Subcutaneous adipose tissue (tissue), 4 donors: Measurements from ENCODE around the gene ARSJ. TPM values are rescaled to one million over a fixed set of nuclear protein-coding genes. Genes with fewer than 3 reads are reported as not detected.

Experiments
- CTCF ChIP-seq: fragments of 450-650 bp; IDR thresholded peaks from one replicate; pipeline ENCODE4 v1.5.1; 2016; ENCODE audit warnings: low read depth, mild to moderate bottlenecking, control low read depth, antibody characterized with exemption, moderate library complexity
- total RNA-seq, 4 donors: library from RNA; depleted of rRNA; stranded (reverse); fragments of >200 nt; gene quantifications; one replicate each; pipeline ENCODE4 v1.1.0, GENCODE V29; 2016

ARSJ gene
- total RNA-seq, 4 donors from 2014 or later: 0.75 to 1.2 (median 1.0) TPM

DNA sequence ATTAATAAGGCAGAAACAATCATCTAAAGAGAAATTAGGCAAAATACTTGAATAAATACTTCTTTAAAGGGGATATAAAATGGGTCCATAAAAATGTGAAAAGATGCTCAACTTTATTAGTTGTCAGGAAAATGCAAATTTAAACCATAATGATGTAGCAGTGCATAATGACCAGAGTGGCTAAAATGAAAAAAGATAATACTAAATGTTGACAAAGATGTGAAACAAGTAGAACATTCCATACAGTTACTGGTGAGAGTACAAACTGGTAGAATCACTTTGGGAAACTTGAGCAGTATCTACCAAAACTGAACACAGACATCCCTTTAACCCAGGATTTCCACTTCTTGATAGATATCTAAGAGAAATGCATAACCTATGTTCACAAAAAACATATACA lies 5.0 kb downstream of the ARSJ start:
- no peak for TF ChIP-seq CTCF

DNA sequence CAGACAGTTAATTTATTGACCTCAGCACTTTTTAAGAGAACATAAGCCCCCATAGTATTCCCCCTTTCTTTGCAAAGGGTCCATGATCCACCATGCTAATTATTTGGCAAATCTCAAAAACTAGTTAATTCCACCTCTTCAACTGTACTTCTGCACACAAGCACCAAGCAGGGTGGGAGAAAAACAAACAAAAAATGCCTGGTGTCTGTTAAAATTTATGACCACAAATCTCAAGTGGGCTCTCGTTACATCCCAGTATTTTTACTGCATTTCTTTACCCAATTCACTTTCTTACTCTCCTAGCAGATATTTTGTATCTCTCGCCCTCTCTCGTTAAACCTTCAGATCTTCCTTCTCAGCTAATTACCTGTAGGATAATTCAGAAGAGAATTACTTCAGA lies 6.1 kb downstream of the ARSJ start:
- TF ChIP-seq CTCF: no peak

DNA sequence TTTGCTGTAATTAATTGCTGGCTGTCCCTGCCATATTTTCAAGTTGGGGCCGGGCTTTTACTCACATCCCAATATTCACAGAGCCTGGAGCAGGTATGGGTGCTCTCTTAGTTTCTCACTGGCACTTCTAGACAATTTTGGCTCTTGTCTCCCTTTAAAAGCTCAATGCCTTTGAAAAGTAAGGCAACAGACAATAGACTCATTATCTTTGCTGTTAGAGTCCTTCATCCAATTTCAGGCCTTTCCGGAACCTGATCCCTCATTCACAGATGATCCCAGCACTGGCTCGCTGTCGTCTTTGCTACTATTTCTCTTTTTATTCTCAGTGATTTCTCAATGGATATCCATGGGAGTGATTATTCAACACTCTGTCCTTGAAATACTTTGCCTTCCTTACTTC lies 6.7 kb downstream of the ARSJ start:
- no peak for TF ChIP-seq CTCF

- no peak for TF ChIP-seq CTCF
Observed at GRCh38 chr4:113971706-113972360, 7.6 kb downstream of the ARSJ start.

DNA sequence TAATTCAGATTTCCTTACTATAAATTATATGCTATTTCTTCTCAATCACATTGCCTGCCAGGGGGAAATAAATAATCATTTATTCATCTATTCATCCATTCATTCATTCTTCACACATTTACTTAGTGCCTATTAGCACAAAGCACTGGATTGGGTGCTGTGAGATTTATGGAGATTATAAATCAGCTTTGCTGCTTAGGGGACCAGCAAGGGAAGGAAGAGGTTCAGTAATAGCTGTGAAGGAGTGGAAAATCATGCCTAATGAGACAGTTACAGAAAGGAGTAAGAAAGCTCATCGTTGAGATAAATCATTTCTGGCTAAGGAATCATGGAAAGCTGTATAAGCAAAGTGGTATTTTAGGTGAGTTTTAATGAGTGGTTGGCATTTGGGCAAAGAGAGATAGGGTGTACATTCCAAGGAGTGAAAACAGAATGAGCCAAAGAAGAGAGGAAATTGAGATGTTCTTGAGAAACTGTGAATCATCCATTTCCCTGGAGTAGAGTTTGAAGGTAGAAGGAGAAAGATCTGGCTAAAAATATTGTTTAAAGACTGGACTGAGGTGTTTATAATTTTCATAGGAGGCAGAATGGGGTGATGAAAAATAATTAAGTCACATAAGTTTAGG lies 9.6 kb downstream of the ARSJ start:
- no peak for TF ChIP-seq CTCF

DNA sequence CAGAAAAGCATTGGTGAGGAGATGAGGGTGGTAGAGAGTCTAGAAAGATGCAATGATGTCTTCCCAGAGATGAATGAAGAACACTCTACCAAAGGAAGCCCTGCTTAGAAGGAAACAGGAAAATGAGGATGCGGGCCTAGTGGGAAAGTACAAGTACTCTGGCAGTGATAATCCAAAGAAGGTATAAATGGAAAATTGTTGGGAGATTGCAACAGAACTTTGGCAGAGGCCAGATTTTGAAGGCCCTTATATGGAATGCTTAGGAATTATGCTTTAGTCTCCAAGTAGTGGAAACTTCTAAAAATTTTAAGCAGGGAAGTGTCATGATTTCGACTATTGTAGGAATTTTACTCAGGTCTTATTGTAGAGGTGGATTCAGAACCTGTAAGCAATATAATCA lies 11.0 kb downstream of the ARSJ start:
- TF ChIP-seq CTCF: no peak

GRCh38 chr4:113967687-113968086 lies 11.8 kb downstream of the ARSJ start:
- no peak for TF ChIP-seq CTCF
